IMR-90 (cell line): ENCODE data around the gene ANKRD36B.
"Not testable (repeated sequence)": the region's sequence is repeated elsewhere in the genome, so short reads cannot be mapped to it uniquely, and the experiment has no call there.

ENCODE experiments used
- CTCF ChIP-seq: conservative IDR thresholded peaks from 2 replicates; pipeline ENCODE4 v1.5.1; 2012; ENCODE audit warnings: mild to moderate bottlenecking, low read depth, low read length, improper control_type of control experiment
- POLR2A ChIP-seq: IDR thresholded peaks from 2 replicates; pipeline ENCODE4 v1.6.1; 2012; ENCODE audit warnings: mild to moderate bottlenecking, low read depth, low read length

GRCh38 chr2:97620492-97620891 is 30.8 kb upstream of the ANKRD36B start:
- TF ChIP-seq POLR2A, CTCF: not testable (repeated sequence)
